Neural progenitor cell (in vitro differentiated cells): Measurements from ENCODE around the gene STRIP2. TPM values are rescaled to one million over a fixed set of nuclear protein-coding genes. Genes with fewer than 3 reads are reported as not detected.
"Not testable (repeated sequence)": the region's sequence is repeated elsewhere in the genome, so short reads cannot be mapped to it uniquely, and the experiment has no call there.

ENCODE experiments used
- DNase-seq: peaks from one replicate; pipeline ENCODE4 v3.0.0-alpha.2; 2016; ENCODE audit warnings: low spot score
- H2AFZ ChIP-seq: fragments of 200-600 bp; sonication (generic); replicated peaks from 2 replicates; pipeline ENCODE4 v1.6.1; 2016; ENCODE audit warnings: antibody characterized with exemption
- H3F3A ChIP-seq: fragments of 200-600 bp; sonication (generic); 2 replicates; pipeline ENCODE4 v1.6.1; 2016; ENCODE audit warnings: antibody characterized with exemption, low read depth
- H3K27ac ChIP-seq: fragments of 200-600 bp; sonication (generic); 2 replicates; pipeline ENCODE4 v1.5.1; 2016; ENCODE audit warnings: mild to moderate bottlenecking
- H3K27me3 ChIP-seq: fragments of 200-600 bp; sonication (generic); 2 replicates; pipeline ENCODE4 v1.6.1; 2016; ENCODE audit warnings: mild to moderate bottlenecking, moderate library complexity
- H3K36me3 ChIP-seq: fragments of 200-600 bp; sonication (generic); 2 replicates; pipeline ENCODE4 v1.5.1; 2016
- H3K4me1 ChIP-seq: fragments of 200-600 bp; sonication (generic); 2 replicates; pipeline ENCODE4 v1.6.1; 2016; ENCODE audit warnings: mixed run types
- H3K4me2 ChIP-seq: fragments of 200-600 bp; sonication (generic); 2 replicates; pipeline ENCODE4 v1.6.1; 2016
- H3K4me3 ChIP-seq: fragments of 200-600 bp; sonication (generic); 2 replicates; pipeline ENCODE4 v1.5.1; 2016
- H3K79me2 ChIP-seq: fragments of 200-600 bp; sonication (generic); 2 replicates; pipeline ENCODE4 v1.6.1; 2016; ENCODE audit warnings: low read depth
- H3K9ac ChIP-seq: fragments of 200-600 bp; sonication (generic); 2 replicates; pipeline ENCODE4 v1.6.1; 2016
- H3K9me3 ChIP-seq: fragments of 200-600 bp; sonication (generic); 2 replicates; pipeline ENCODE4 v1.5.1; 2016; ENCODE audit warnings: low read depth
- H4K20me1 ChIP-seq: fragments of 200-600 bp; sonication (generic); 2 replicates; pipeline ENCODE4 v1.6.1; 2016; ENCODE audit warnings: low read depth
- H3K27ac Mint-ChIP-seq: 3 replicates; pipeline ENCODE4 v1.8.0; 2021; ENCODE audit warnings: mixed read lengths
- H3K27me3 Mint-ChIP-seq: 2 replicates; pipeline ENCODE4 v1.8.0; 2022; ENCODE audit warnings: low read depth, mild to moderate bottlenecking, inconsistent platforms, moderate library complexity, mixed read lengths; ENCODE audit not compliant: insufficient read depth
- H3K36me3 Mint-ChIP-seq: 3 replicates; pipeline ENCODE4 v1.8.0; 2021; ENCODE audit warnings: mixed read lengths
- H3K4me1 Mint-ChIP-seq: 3 replicates; pipeline ENCODE4 v1.8.0; 2021; ENCODE audit warnings: mixed read lengths
- H3K4me3 Mint-ChIP-seq: 3 replicates; pipeline ENCODE4 v1.8.0; 2021; ENCODE audit warnings: mild to moderate bottlenecking, moderate library complexity, mixed read lengths
- H3K9me3 Mint-ChIP-seq: 3 replicates; pipeline ENCODE4 v1.8.0; 2020; ENCODE audit warnings: mixed read lengths
- CTCF ChIP-seq: fragments of 200-600 bp; sonication (generic); IDR thresholded peaks from 2 replicates; pipeline ENCODE4 v1.5.1; 2017; ENCODE audit warnings: antibody characterized with exemption, mild to moderate bottlenecking
- EZH2 ChIP-seq: fragments of 200-600 bp; sonication (generic); IDR thresholded peaks from 2 replicates; pipeline ENCODE4 v1.6.1; 2017; ENCODE audit warnings: antibody characterized with exemption, mild to moderate bottlenecking, moderate library complexity
- EZH2phosphoT487 ChIP-seq: fragments of 200-600 bp; sonication (generic); IDR thresholded peaks from 2 replicates; pipeline ENCODE4 v1.6.1; 2017; ENCODE audit warnings: antibody characterized with exemption
- total RNA-seq: library from RNA; depleted of rRNA; stranded (reverse); fragments of >200 nt; gene quantifications from 2 replicates; pipeline ENCODE4 v1.2.3, GENCODE V29; 2015; ENCODE audit warnings: low replicate concordance

STRIP2 gene
- total RNA-seq, 1 donor from 2014 or later: 11.6 TPM

- DNase-seq: no peak
- H3K9me3 Mint-ChIP-seq: peaks cover 2% of the 10 kb centered on the region
- H3K4me3 Mint-ChIP-seq: no peak overlapping the region
- Histone ChIP-seq H4K20me1 (no peaks in the 10 kb centered on the region), H3K27me3 (no peaks in the 10 kb centered on the region), H3K4me3 (no peak overlapping the region), H3K4me1 (peaks cover 11% of the 10 kb centered on the region), H3K27ac (no peak overlapping the region), H3K4me2 (no peak overlapping the region), H3K79me2 (no peaks in the 10 kb centered on the region), H2AFZ (no peak overlapping the region), H3K9me3 (peaks cover 5% of the 10 kb centered on the region), H3K9ac (no peak overlapping the region), H3F3A (peaks cover 5% of the 10 kb centered on the region), H3K36me3 (peaks cover 4% of the 10 kb centered on the region)
- TF ChIP-seq EZH2phosphoT487: no peak
- TF ChIP-seq CTCF: no peak
- no peak for TF ChIP-seq EZH2
- H3K27me3 Mint-ChIP-seq: no peaks in the 10 kb centered on the region
- no peaks in the 10 kb centered on the region for H3K4me1 Mint-ChIP-seq
- H3K27ac Mint-ChIP-seq: no peak overlapping the region
- H3K36me3 Mint-ChIP-seq: peaks cover 31% of the 10 kb centered on the region
Observed at GRCh38 chr7:129443612-129444011, 9.4 kb downstream of the STRIP2 start.

DNA sequence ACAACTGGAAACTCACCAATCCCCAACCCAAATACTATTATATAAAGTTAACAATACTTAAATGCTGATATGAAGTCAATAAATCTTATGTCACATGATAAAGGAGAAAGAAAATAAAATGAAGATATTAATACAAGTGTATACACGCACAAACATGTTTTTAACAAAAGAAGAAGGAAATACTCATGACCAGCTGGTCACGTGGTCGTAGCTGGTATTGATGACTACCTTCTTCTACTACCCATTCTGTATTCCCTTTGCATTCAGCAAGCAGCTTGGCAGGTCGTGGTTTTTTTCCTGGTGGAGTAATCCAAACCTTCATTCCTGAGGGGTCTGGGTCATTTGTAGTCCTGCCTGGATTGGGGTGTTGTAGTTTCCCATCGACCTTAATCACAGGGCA, 10.5 kb downstream of the STRIP2 start:
- H3K79me2 ChIP-seq, H3K4me2 ChIP-seq, H4K20me1 ChIP-seq, H2AFZ ChIP-seq, H3K4me1 Mint-ChIP-seq, DNase-seq, H3K27ac Mint-ChIP-seq, H3K4me1 ChIP-seq, H3K27me3 ChIP-seq, H3K4me3 Mint-ChIP-seq, H3K9me3 ChIP-seq, H3K36me3 ChIP-seq, H3K27ac ChIP-seq, H3K4me3 ChIP-seq, H3K27me3 Mint-ChIP-seq, H3F3A ChIP-seq, H3K9ac ChIP-seq: not testable (repeated sequence)
- Mint-ChIP-seq H3K36me3 (peaks cover 41% of the 10 kb centered on the region), H3K9me3 (peaks cover 13% of the 10 kb centered on the region)

GRCh38 chr7:129446925-129447324, 12.7 kb downstream of the STRIP2 start:
- not testable (repeated sequence) for DNase-seq, H3K4me1 ChIP-seq, H3K27ac Mint-ChIP-seq, H3K79me2 ChIP-seq, H3K36me3 ChIP-seq, H3K4me2 ChIP-seq, H4K20me1 ChIP-seq, H3K4me3 ChIP-seq, H2AFZ ChIP-seq, H3K9ac ChIP-seq, H3F3A ChIP-seq, H3K4me3 Mint-ChIP-seq, H3K9me3 ChIP-seq, H3K27me3 Mint-ChIP-seq, H3K4me1 Mint-ChIP-seq, H3K27me3 ChIP-seq, H3K27ac ChIP-seq
- peaks cover 52% of the 10 kb centered on the region for H3K36me3 Mint-ChIP-seq
- peaks cover 17% of the 10 kb centered on the region for H3K9me3 Mint-ChIP-seq

- H3K4me1 Mint-ChIP-seq, H3K9ac ChIP-seq, H3K27ac Mint-ChIP-seq, H3K27ac ChIP-seq, H3K27me3 Mint-ChIP-seq, H3K4me2 ChIP-seq, H3K27me3 ChIP-seq, H3K4me3 Mint-ChIP-seq, H2AFZ ChIP-seq, H3K79me2 ChIP-seq, H3K4me1 ChIP-seq, H3K4me3 ChIP-seq, H3K36me3 ChIP-seq, H4K20me1 ChIP-seq, H3K9me3 ChIP-seq, H3F3A ChIP-seq, DNase-seq: not testable (repeated sequence)
- Mint-ChIP-seq H3K9me3 (peaks cover 17% of the 10 kb centered on the region), H3K36me3 (peaks cover 52% of the 10 kb centered on the region)
Observed at GRCh38 chr7:129447445-129447844, 13.2 kb downstream of the STRIP2 start.

DNA sequence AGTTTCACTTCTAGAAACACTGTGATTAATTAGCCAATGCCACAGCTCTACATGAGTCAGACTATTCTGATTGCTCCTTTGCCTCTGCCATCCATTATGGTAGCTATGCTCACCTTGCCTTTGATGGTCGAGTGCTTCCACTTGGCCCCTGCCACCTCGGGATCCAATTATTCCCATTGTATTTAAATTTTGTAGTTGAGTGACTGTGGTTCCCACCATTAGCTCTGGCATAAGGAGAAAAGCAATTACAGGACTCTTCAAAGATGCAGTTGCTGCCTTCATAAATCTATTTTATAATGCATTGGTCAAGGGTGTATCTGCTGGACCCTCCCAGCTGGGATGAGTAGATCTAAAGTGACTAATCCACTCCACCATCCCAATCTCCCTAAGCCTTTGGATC, 14.4 kb downstream of the STRIP2 start:
- not testable (repeated sequence) for H3K27me3 Mint-ChIP-seq, H3K27ac Mint-ChIP-seq, DNase-seq, H3K27ac ChIP-seq, H3K9ac ChIP-seq, H3K27me3 ChIP-seq, H4K20me1 ChIP-seq, H3K4me1 Mint-ChIP-seq, H3K4me1 ChIP-seq, H3K4me2 ChIP-seq, H3K4me3 ChIP-seq, H3K9me3 ChIP-seq, H3K4me3 Mint-ChIP-seq, H2AFZ ChIP-seq, H3K36me3 ChIP-seq, H3F3A ChIP-seq, H3K79me2 ChIP-seq
- Mint-ChIP-seq H3K36me3 (peaks cover 53% of the 10 kb centered on the region), H3K9me3 (peaks cover 17% of the 10 kb centered on the region)
